DMS 273 treated with DMSO at 0.1 percent for 48 hours (cell line): ENCODE results near the gene RBM33.

Experiments used
- DNase-seq: peaks from one replicate; lab custom pipeline; 2025; lab: John Stamatoyannopoulos, UW

The RBM33 gene

GRCh38 chr7:155694851-155695250 is 50.4 kb downstream of the RBM33 start:
- DNase-seq = no peak

- DNase-seq = no peak
These were observed 52.3 kb downstream of the RBM33 start for GRCh38 chr7:155696747-155697146.

- no peak for DNase-seq
These were observed 54.2 kb downstream of the RBM33 start for GRCh38 chr7:155698633-155699032.

- no peak for DNase-seq
These were observed 54.7 kb downstream of the RBM33 start for GRCh38 chr7:155699180-155699579.

GRCh38 chr7:155700847-155701246 is 56.4 kb downstream of the RBM33 start:
- no peak for DNase-seq

DNA sequence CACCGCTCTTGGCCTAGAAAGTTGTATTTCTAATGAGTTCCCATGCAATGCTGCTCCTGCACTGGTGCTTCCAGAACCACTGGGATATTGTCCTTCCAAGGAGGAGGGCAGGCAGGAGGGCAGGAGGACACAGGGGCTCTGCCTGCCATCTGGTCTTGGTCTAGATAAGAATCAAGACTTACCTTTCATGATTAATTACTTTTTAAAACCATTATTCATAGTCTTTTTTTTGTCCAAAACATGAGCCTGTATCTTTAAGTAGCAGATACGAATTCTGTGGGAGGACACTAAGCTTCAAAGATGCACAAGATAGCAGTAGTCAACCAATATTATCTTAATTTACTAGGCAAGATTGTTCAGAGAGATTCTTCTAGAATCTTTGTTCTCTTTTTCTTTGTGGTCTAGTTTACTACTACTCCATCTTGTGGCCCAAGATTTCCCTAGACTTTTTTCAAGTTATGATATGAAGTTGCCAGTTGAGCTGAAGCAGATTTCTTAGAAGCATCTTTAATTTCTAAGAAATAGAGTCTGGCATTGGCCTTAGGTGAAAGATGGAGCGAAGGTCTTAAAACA is 57.6 kb downstream of the RBM33 start:
- DNase-seq = no peak

GRCh38 chr7:155702616-155703015 is 58.2 kb downstream of the RBM33 start:
- no peak for DNase-seq

GRCh38 chr7:155705623-155706360 is 61.3 kb downstream of the RBM33 start:
- no peak for DNase-seq

GRCh38 chr7:155706376-155706775 is 61.9 kb downstream of the RBM33 start:
- no peak for DNase-seq

GRCh38 chr7:155709453-155709852 is 65.0 kb downstream of the RBM33 start:
- DNase-seq = no peak

- no peak for DNase-seq
These were observed 65.6 kb downstream of the RBM33 start for GRCh38 chr7:155710031-155710430.

DNA sequence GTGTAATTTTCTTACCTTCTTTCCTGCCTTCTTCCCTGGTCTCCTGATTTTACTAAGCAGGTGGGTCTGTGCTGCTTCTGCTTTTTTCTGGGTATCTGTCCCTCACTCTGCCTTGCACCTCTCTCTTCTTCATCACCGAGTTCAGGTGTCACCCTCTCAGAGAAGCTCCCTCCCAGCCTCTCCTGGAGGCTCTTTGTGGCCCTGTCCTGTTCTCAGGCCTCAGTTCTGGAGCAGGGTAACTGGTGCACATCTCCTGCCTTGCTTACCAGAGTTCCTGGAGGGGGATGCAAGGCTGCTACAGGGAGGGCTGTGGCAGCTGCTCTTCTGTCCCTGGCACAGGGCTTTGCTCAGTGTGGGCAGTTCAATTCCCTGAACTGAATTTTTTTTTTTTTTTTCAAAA is 66.1 kb downstream of the RBM33 start:
- no peak for DNase-seq

- no peak for DNase-seq
These were observed 66.6 kb downstream of the RBM33 start for GRCh38 chr7:155711081-155711480.

- DNase-seq = no peak
These were observed 68.9 kb downstream of the RBM33 start for GRCh38 chr7:155713384-155713783.

DNA sequence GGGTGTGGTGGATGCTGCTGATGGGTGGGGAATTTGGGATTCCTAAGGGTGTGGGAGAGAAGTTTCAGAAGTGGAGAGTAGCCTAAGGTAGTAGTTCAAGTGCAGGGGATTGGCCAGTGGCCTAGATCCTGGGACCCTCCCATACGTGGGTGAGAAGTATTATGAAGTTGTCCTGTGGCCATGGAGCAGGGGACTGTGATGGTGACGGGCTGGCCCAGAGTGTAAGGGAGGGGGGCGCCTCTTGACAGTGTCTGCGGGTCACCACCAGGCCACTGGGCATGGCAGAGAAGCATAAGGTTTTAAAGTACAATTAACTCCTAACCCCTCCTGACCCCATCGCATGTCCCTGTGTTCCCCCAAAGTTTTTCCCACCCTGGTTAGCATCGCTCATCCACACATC is 70.2 kb downstream of the RBM33 start:
- no peak for DNase-seq

DNA sequence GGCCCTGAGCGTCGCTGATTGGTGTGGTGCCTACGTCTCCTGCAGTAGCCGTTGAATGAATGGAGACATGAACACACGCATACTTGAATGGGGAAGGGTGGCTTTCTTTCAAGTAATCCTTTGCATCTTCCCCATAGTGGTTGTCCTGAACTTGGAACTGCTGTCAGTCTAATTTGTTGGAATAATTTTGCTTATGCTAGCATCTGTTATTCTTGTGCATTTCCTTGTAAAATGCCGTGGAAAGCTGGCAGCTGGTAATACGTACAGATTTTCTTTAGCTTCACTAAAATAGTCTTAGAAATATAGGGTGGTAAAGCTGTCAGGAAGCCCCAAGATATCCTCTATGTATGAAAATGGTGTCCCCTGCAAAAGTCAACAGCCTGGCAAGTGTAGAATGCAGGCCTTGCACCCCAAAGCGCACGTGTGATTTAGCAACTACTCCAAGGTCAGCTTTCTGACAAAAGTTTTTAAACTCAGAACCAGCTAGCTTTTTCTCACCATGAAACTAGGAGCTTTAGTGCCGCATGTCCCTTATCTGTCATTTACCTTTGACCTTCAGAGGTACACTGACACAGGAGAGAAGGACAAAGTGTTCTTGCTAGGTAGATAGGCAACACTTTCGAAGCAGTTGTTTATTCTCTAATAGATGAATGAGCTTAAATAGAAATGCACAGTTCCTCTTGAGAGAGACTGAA is 70.8 kb downstream of the RBM33 start:
- DNase-seq = no peak

DNA sequence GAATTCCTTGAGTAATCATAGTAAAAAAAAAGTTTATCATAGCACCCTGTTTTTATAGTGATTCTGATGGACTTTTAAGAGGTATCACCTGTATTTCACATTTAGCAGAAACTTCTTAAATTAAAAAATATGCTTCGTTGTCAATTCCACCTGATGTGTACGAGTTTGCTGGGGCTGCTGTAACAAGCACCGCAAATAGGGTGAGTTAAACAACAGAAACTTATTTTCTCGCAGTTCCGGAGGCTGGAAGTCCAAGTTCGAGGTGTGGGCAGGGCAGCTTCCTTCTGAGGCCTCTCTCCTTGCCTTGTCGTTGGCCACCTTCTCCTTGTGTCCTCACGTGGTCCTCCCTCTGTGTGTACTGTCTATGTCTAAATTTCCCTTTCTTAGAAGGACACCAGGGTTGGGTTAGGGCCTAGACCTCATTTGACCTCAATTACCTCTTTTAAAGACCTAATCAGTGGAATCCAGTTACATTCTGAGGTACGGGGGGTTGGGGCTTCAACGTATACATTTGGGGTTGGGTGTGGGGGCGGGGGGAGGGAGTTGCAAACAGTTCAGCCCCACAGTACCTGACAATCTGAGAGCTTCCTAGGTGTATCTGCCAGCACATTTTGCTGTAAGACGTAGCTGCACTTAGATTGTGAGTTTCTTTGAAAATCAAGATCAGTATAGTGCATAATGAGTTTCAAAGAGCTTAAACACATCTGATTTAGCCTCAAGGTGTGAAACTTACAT is 72.7 kb downstream of the RBM33 start:
- DNase-seq = no peak

- DNase-seq = no peak
These were observed 76.6 kb downstream of the RBM33 start for GRCh38 chr7:155721056-155721455.

GRCh38 chr7:155722118-155722517 is 77.7 kb downstream of the RBM33 start:
- DNase-seq = no peak

- DNase-seq = no peak
These were observed 78.5 kb downstream of the RBM33 start for GRCh38 chr7:155722936-155723335.

DNA sequence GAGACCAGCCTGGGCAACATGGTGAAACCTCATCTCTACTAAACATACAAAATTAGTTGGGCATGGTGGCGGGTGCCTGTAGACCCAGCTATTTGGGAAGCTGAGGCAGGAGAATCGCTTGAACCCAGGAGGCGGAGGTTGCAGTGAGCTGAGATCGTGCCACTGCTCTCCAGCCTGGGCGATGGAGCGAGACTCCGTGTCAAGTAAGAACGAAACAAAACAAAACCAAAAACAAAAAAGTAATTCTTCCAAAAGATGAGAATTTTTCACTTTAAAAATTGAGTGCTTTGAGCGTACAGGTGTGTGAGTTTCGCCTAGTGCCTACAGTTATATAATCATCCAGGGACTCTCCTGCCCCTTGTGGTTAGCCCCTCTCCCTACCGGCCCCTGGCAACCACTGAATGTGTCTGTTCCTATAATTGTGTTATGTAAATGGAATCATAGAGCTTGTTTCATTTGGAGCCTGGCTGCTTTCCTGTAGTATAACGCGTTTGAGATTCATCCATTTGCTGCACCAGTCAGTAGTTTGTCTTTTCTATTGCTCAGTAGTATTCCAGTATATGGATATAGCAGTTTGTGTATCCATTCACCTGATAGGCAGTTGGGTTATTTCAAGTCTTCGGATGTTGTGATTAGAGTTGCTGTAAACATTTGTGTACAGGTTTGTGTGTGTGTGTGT is 80.0 kb downstream of the RBM33 start:
- DNase-seq = no peak

DNA sequence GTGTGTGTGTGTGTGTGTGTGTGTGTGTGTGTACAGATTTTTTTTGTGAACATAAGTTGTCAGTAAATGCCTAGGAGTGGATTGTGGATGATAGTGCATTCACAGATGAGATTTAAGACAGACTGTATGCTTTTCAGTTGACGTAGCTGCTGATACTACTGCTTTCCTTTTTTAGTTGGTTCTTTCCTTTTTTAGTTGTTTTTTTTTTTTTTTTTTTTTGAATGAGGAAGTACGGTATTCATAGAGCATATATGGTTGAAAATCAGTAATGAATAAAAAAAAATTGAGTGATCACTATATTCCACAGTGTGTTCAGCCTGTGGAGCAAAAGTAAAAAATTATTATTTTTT is 80.5 kb downstream of the RBM33 start:
- DNase-seq = no peak
